ENCODE data around the gene HOXB8.

- TF ChIP-seq CTCF (IDR thresholded peaks at IDR 0.05) = no peak
- TF ChIP-seq POLR2A (IDR thresholded peaks at IDR 0.05) = no peak
These were observed 8.5 kb upstream of the HOXB8 start for GRCh38 chr17:48623583-48623982.
